Daoy (cell line): ENCODE data around the gene TRMT61A. TPM values are rescaled to one million over a fixed set of nuclear protein-coding genes. Genes with fewer than 3 reads are reported as not detected.
A peak's percentile ranks its signal among the peaks of the same experiment; 100 is the strongest.
"Not testable (repeated sequence)": the region's sequence is repeated elsewhere in the genome, so short reads cannot be mapped to it uniquely, and the experiment has no call there.

ENCODE experiments used
- DNase-seq: peaks from one replicate; pipeline ENCODE4 v3.0.0-alpha.2; 2015; ENCODE audit warnings: low read depth
- total RNA-seq: library from RNA; depleted of rRNA; stranded (reverse); fragments of >200 nt; shearing (Covaris generic); gene quantifications from 2 replicates; pipeline ENCODE4 v1.2.3, GENCODE V29; 2014

Gene TRMT61A
- total RNA-seq, 1 experiment from 2014 or later: 36.8 TPM

- DNase-seq: peak; percentile 78
Measured at GRCh38 chr14:103522649-103523574, 6.1 kb upstream of the TRMT61A start, which contains the start of gene CKB. CKB (minus strand) TSS chr14:103522830; CDS start chr14:103522493, 337 bp downstream.

GRCh38 chr14:103523575-103523954 is 5.4 kb upstream of the TRMT61A start:
- no peak for DNase-seq

GRCh38 chr14:103524002-103524935 is 4.7 kb upstream of the TRMT61A start:
- no peak for DNase-seq

GRCh38 chr14:103525430-103526246 is 3.4 kb upstream of the TRMT61A start:
- not testable (repeated sequence) for DNase-seq

GRCh38 chr14:103526247-103526913 is 2.6 kb upstream of the TRMT61A start:
- no peak for DNase-seq

GRCh38 chr14:103526914-103527248 is 2.1 kb upstream of the TRMT61A start:
- DNase-seq: no peak

GRCh38 chr14:103527408-103528145 is 1.4 kb upstream of the TRMT61A start:
- DNase-seq: peak; percentile 88

GRCh38 chr14:103528146-103528586 is 830 bp upstream of the TRMT61A start:
- no peak for DNase-seq

- DNase-seq: no peak
Measured at GRCh38 chr14:103529383-103530365, 678 bp downstream of the TRMT61A start.

GRCh38 chr14:103530390-103530789 is 1.4 kb downstream of the TRMT61A start:
- no peak for DNase-seq

GRCh38 chr14:103530831-103531230 is 1.8 kb downstream of the TRMT61A start:
- no peak for DNase-seq

GRCh38 chr14:103531421-103532215 is 2.6 kb downstream of the TRMT61A start:
- no peak for DNase-seq

GRCh38 chr14:103532216-103533136 is 3.5 kb downstream of the TRMT61A start:
- DNase-seq: no peak

GRCh38 chr14:103533137-103533998 is 4.4 kb downstream of the TRMT61A start:
- no peak for DNase-seq

GRCh38 chr14:103533999-103534575 is 5.1 kb downstream of the TRMT61A start:
- DNase-seq: no peak
